ENCODE data around the gene CCDC27. TPM values are rescaled to one million over a fixed set of nuclear protein-coding genes. Genes with fewer than 3 reads are reported as not detected.

The CCDC27 gene
- total RNA-seq, 2 experiments from 2014 or later = not detected

DNA sequence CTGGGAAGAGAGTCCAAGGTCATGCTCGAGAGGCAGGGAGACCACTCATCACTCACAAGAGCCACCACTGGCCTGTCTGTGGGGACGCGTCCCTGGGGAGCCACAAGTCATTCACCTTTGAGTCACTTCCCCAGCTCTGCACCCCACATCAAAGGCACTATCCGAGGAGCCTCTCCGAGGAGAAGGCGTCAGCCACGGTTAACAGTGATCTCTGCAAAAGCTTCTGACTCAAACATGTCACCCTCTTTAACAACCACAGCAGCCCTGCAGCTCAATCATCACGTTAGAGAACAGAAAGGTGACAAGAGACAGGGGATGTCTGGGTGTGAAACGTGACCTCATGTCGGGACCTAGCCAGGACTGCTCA is 35.1 kb downstream of the CCDC27 start:
- ChIA-PET CTCF (interaction anchor here (0.9 to 1.2 kb wide), 3 partner anchors 14 to 63 kb away, joined by 3 to 4 read pairs (median 3); no protein-coding TSS in a partner anchor), POLR2A (interaction anchor here (1.1 to 2.8 kb wide), 2 partner anchors 9 to 10 kb away, joined by 3 to 19 read pairs; partner anchors contain the start of gene LRRC47)
- H3K27me3 Mint-ChIP-seq = no peaks in the 10 kb centered on the region
- DNase-seq (peak; percentile 64), ATAC-seq (peak; percentile 89)
- H3K27ac Mint-ChIP-seq = peak overlapping the region; percentile 68
- peaks cover 22% of the 10 kb centered on the region for H3K36me3 Mint-ChIP-seq (ENCODE audit: low read depth)
- no peak for TF ChIP-seq CTCF (IDR thresholded peaks at IDR 0.05)
- peaks cover 17% of the 10 kb centered on the region for H3K4me1 Mint-ChIP-seq (ENCODE audit: low read depth)
- no peak overlapping the region for H3K4me3 Mint-ChIP-seq
- no peaks in the 10 kb centered on the region for H3K9me3 Mint-ChIP-seq
- intact Hi-C loops (cut with micrococcal nuclease) = no loop called here

- no peak overlapping the region for H3K4me3 Mint-ChIP-seq
Observed at GRCh38 chr1:3787745-3788605, 35.7 kb downstream of the CCDC27 start.

GRCh38 chr1:3788756-3789420 is 36.6 kb downstream of the CCDC27 start:
- no peaks in the 10 kb centered on the region for H3K27me3 Mint-ChIP-seq
- H3K4me1 Mint-ChIP-seq (ENCODE audit: low read depth) = peaks cover 29% of the 10 kb centered on the region
- no peak for DNase-seq
- CTCF ChIA-PET = no interaction called here
- POLR2A ChIA-PET = no interaction called here
- H3K9me3 Mint-ChIP-seq = no peaks in the 10 kb centered on the region
- TF ChIP-seq CTCF (IDR thresholded peaks at IDR 0.05) = no peak
- no peak for ATAC-seq
- intact Hi-C loops (cut with micrococcal nuclease) = no loop called here
- H3K36me3 Mint-ChIP-seq (ENCODE audit: low read depth) = peaks cover 25% of the 10 kb centered on the region
- H3K27ac Mint-ChIP-seq = no peak overlapping the region
- no peak overlapping the region for H3K4me3 Mint-ChIP-seq

More at GRCh38 chr1:3787745-3788605, 35.7 kb downstream of the CCDC27 start:
- peak; percentile 5 for ATAC-seq
- Mint-ChIP-seq H3K9me3 (no peaks in the 10 kb centered on the region), H3K36me3 (ENCODE audit: low read depth) (peaks cover 22% of the 10 kb centered on the region), H3K27me3 (no peaks in the 10 kb centered on the region), H3K4me1 (ENCODE audit: low read depth) (peaks cover 21% of the 10 kb centered on the region), H3K27ac (peak overlapping the region; percentile 68)
- intact Hi-C loops (cut with micrococcal nuclease) = no loop called here
- TF ChIP-seq CTCF (IDR thresholded peaks at IDR 0.05) = no peak
- POLR2A ChIA-PET = interaction anchor here (1.1 to 2.8 kb wide), 2 partner anchors 9 to 10 kb away, joined by 3 to 19 read pairs; partner anchors contain the start of gene LRRC47
- CTCF ChIA-PET = interaction anchor here (0.9 to 1.2 kb wide), 2 partner anchors 14 to 63 kb away, joined by 3 to 4 read pairs; no protein-coding TSS in a partner anchor
- DNase-seq = no peak

DNA sequence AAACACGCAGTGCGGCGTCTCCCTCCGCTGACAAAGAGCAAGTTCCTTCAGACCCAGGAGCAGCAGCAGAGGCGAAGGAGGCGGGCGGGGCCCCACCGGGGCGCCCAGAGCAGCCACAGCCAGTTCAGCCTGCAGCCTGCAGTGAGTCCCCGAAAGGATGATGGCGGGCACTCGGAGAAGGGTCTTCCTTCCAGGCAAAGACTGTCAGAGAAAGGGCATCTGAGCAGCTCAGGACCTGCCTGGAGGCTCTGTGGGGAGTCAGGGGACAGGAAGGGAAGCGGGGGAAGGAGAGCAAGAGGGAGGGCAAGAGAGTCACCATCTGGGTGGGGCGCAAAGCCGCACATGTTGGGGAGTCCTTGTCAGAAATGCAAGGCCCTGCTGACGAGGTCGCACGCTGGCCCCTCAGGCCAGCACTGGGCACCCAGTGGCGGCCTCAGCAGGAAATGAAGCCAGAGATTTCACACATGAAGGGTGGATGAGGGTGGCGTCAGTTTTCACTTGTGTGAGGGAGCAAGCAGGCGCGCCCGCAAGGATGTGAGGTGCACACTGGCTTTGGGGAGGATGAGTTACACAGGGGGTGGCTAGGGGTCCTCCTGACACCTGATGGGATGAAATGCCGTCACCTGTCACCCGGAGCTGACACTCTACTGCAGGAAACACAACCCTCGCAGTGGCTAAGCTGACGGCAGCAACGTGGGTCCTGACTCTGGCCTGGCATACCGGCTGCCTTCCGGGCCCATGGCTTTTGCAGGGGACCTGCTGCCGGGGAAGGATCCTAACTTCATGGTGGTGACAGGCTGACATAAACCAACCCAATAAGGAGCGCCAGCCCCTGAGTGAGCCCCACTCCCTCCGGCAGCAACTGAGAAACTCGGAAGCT is 37.4 kb downstream of the CCDC27 start:
- no peak overlapping the region for H3K27ac Mint-ChIP-seq
- intact Hi-C loops (cut with micrococcal nuclease) = no loop called here
- no peak for ATAC-seq
- TF ChIP-seq CTCF (IDR thresholded peaks at IDR 0.05) = no peak
- CTCF ChIA-PET = no interaction called here
- no peak overlapping the region for H3K4me3 Mint-ChIP-seq
- peaks cover 33% of the 10 kb centered on the region for H3K4me1 Mint-ChIP-seq (ENCODE audit: low read depth)
- POLR2A ChIA-PET = no interaction called here
- peaks cover 19% of the 10 kb centered on the region for H3K36me3 Mint-ChIP-seq (ENCODE audit: low read depth)
- no peaks in the 10 kb centered on the region for H3K27me3 Mint-ChIP-seq
- H3K9me3 Mint-ChIP-seq = no peaks in the 10 kb centered on the region
- no peak for DNase-seq

Measured in activated CD8-positive, alpha-beta T cell treated with anti-CD3 and anti-CD28 coated beads for 36 hours (primary cell).